Activated T-helper 17 cell treated with anti-CD3 and anti-CD28 coated beads, Interleukin-2, amount 50 U/mL, for 72 hours (primary cell): ENCODE data around the gene ADARB2. TPM values are rescaled to one million over a fixed set of nuclear protein-coding genes. Genes with fewer than 3 reads are reported as not detected.
"Not testable (repeated sequence)": the region's sequence is repeated elsewhere in the genome, so short reads cannot be mapped to it uniquely, and the experiment has no call there.

Experiments used
- ATAC-seq: fragments of 150-1000 bp; cut with Tn5 transposase; replicated peaks from 2 replicates; pipeline ENCODE4 v1.10.0; 2021; ENCODE audit warnings: mild to moderate bottlenecking, moderate library complexity
- H3K27ac Mint-ChIP-seq: one replicate; pipeline ENCODE4 v1.8.0; 2022; ENCODE audit warnings: mixed read lengths
- H3K27me3 Mint-ChIP-seq: one replicate; pipeline ENCODE4 v1.8.0; 2022; ENCODE audit warnings: mixed read lengths
- H3K36me3 Mint-ChIP-seq: one replicate; pipeline ENCODE4 v1.8.0; 2022; ENCODE audit warnings: low read depth, mild to moderate bottlenecking, mixed read lengths
- H3K4me1 Mint-ChIP-seq: one replicate; pipeline ENCODE4 v1.8.0; 2022; ENCODE audit warnings: mixed read lengths
- H3K4me3 Mint-ChIP-seq: one replicate; pipeline ENCODE4 v1.8.0; 2022; ENCODE audit warnings: mild to moderate bottlenecking, mixed read lengths
- H3K9me3 Mint-ChIP-seq: one replicate; pipeline ENCODE4 v1.8.0; 2022; ENCODE audit warnings: mixed read lengths
- total RNA-seq, 2 donors: library from RNA; stranded (reverse); gene quantifications; one replicate each; pipeline ENCODE4 v1.2.3, GENCODE V29; 2022

ADARB2 gene
- total RNA-seq, 2 donors from 2014 or later: not detected

- H3K27me3 Mint-ChIP-seq: no peaks in the 10 kb centered on the region
- H3K4me1 Mint-ChIP-seq: peaks cover 7% of the 10 kb centered on the region
- ATAC-seq: no peak
- no peaks in the 10 kb centered on the region for H3K36me3 Mint-ChIP-seq
- H3K4me3 Mint-ChIP-seq: no peak overlapping the region
- peaks cover 5% of the 10 kb centered on the region for H3K9me3 Mint-ChIP-seq
- H3K27ac Mint-ChIP-seq: no peak overlapping the region
Measured at GRCh38 chr10:1545524-1545923, 191.8 kb downstream of the ADARB2 start.

GRCh38 chr10:1544929-1545328 lies 192.4 kb downstream of the ADARB2 start:
- ATAC-seq: no peak
- Mint-ChIP-seq H3K9me3 (peaks cover 5% of the 10 kb centered on the region), H3K4me3 (no peak overlapping the region), H3K27ac (no peak overlapping the region), H3K4me1 (peaks cover under 1% of the 10 kb centered on the region), H3K36me3 (no peaks in the 10 kb centered on the region), H3K27me3 (no peaks in the 10 kb centered on the region)

- ATAC-seq: no peak
- Mint-ChIP-seq H3K9me3 (peaks cover 5% of the 10 kb centered on the region), H3K4me3 (no peak overlapping the region), H3K27me3 (no peaks in the 10 kb centered on the region), H3K4me1 (no peaks in the 10 kb centered on the region), H3K36me3 (no peaks in the 10 kb centered on the region), H3K27ac (no peak overlapping the region)
Measured at GRCh38 chr10:1544209-1544673, 193.1 kb downstream of the ADARB2 start.

- no peak overlapping the region for H3K4me3 Mint-ChIP-seq
- no peaks in the 10 kb centered on the region for H3K36me3 Mint-ChIP-seq
- peaks cover 3% of the 10 kb centered on the region for H3K9me3 Mint-ChIP-seq
- ATAC-seq: no peak
- no peaks in the 10 kb centered on the region for H3K4me1 Mint-ChIP-seq
- H3K27me3 Mint-ChIP-seq: no peaks in the 10 kb centered on the region
- no peak overlapping the region for H3K27ac Mint-ChIP-seq
Measured at GRCh38 chr10:1543596-1543995, 193.7 kb downstream of the ADARB2 start.

GRCh38 chr10:1542941-1543340 lies 194.4 kb downstream of the ADARB2 start:
- no peaks in the 10 kb centered on the region for H3K27me3 Mint-ChIP-seq

GRCh38 chr10:1540144-1540543 lies 197.2 kb downstream of the ADARB2 start:
- Mint-ChIP-seq H3K27me3 (no peaks in the 10 kb centered on the region), H3K9me3 (no peaks in the 10 kb centered on the region), H3K27ac (no peak overlapping the region), H3K36me3 (no peaks in the 10 kb centered on the region), H3K4me1 (no peaks in the 10 kb centered on the region), H3K4me3 (no peak overlapping the region)
- no peak for ATAC-seq

More at GRCh38 chr10:1542941-1543340, 194.4 kb downstream of the ADARB2 start:
- Mint-ChIP-seq H3K9me3 (no peaks in the 10 kb centered on the region), H3K27ac (no peak overlapping the region), H3K4me3 (no peak overlapping the region), H3K4me1 (no peaks in the 10 kb centered on the region), H3K36me3 (no peaks in the 10 kb centered on the region)
- no peak for ATAC-seq

- ATAC-seq: no peak
- H3K27me3 Mint-ChIP-seq: peaks cover 4% of the 10 kb centered on the region
- H3K4me1 Mint-ChIP-seq: no peaks in the 10 kb centered on the region
- H3K4me3 Mint-ChIP-seq: no peak overlapping the region
- no peaks in the 10 kb centered on the region for H3K36me3 Mint-ChIP-seq
- H3K9me3 Mint-ChIP-seq: no peaks in the 10 kb centered on the region
- H3K27ac Mint-ChIP-seq: no peak overlapping the region
Measured at GRCh38 chr10:1539216-1539615, 198.1 kb downstream of the ADARB2 start.

- ATAC-seq: no peak
- H3K27me3 Mint-ChIP-seq: peaks cover 4% of the 10 kb centered on the region
- H3K9me3 Mint-ChIP-seq: no peaks in the 10 kb centered on the region
- H3K4me3 Mint-ChIP-seq: no peak overlapping the region
- no peaks in the 10 kb centered on the region for H3K4me1 Mint-ChIP-seq
- H3K36me3 Mint-ChIP-seq: no peaks in the 10 kb centered on the region
- H3K27ac Mint-ChIP-seq: no peak overlapping the region
Measured at GRCh38 chr10:1538531-1539061, 198.7 kb downstream of the ADARB2 start.

GRCh38 chr10:1538121-1538520 lies 199.2 kb downstream of the ADARB2 start:
- no peak overlapping the region for H3K4me3 Mint-ChIP-seq
- H3K27me3 Mint-ChIP-seq: peaks cover 4% of the 10 kb centered on the region
- ATAC-seq: no peak
- no peak overlapping the region for H3K27ac Mint-ChIP-seq
- no peaks in the 10 kb centered on the region for H3K36me3 Mint-ChIP-seq
- H3K9me3 Mint-ChIP-seq: no peaks in the 10 kb centered on the region
- no peaks in the 10 kb centered on the region for H3K4me1 Mint-ChIP-seq

- H3K9me3 Mint-ChIP-seq, H3K36me3 Mint-ChIP-seq, H3K4me3 Mint-ChIP-seq, H3K27me3 Mint-ChIP-seq, ATAC-seq, H3K27ac Mint-ChIP-seq, H3K4me1 Mint-ChIP-seq: not testable (repeated sequence)
Measured at GRCh38 chr10:1537449-1537848, 199.9 kb downstream of the ADARB2 start.

- H3K27me3 Mint-ChIP-seq: peaks cover 9% of the 10 kb centered on the region
- no peaks in the 10 kb centered on the region for H3K9me3 Mint-ChIP-seq
- ATAC-seq: no peak
- no peaks in the 10 kb centered on the region for H3K36me3 Mint-ChIP-seq
- no peak overlapping the region for H3K27ac Mint-ChIP-seq
- H3K4me1 Mint-ChIP-seq: no peaks in the 10 kb centered on the region
- no peak overlapping the region for H3K4me3 Mint-ChIP-seq
Measured at GRCh38 chr10:1536341-1536740, 201.0 kb downstream of the ADARB2 start.

GRCh38 chr10:1535301-1535965 lies 201.9 kb downstream of the ADARB2 start:
- no peak overlapping the region for H3K4me3 Mint-ChIP-seq
- no peaks in the 10 kb centered on the region for H3K36me3 Mint-ChIP-seq
- H3K4me1 Mint-ChIP-seq: no peaks in the 10 kb centered on the region
- ATAC-seq: no peak
- H3K27me3 Mint-ChIP-seq: peaks cover 13% of the 10 kb centered on the region
- H3K9me3 Mint-ChIP-seq: no peaks in the 10 kb centered on the region
- no peak overlapping the region for H3K27ac Mint-ChIP-seq

GRCh38 chr10:1534820-1535219 lies 202.5 kb downstream of the ADARB2 start:
- Mint-ChIP-seq H3K36me3 (no peaks in the 10 kb centered on the region), H3K27me3 (peaks cover 18% of the 10 kb centered on the region), H3K27ac (no peak overlapping the region), H3K4me3 (no peak overlapping the region), H3K4me1 (no peaks in the 10 kb centered on the region), H3K9me3 (no peaks in the 10 kb centered on the region)
- ATAC-seq: no peak

- no peak for ATAC-seq
- no peaks in the 10 kb centered on the region for H3K9me3 Mint-ChIP-seq
- no peak overlapping the region for H3K27ac Mint-ChIP-seq
- H3K36me3 Mint-ChIP-seq: no peaks in the 10 kb centered on the region
- no peaks in the 10 kb centered on the region for H3K4me1 Mint-ChIP-seq
- peaks cover 23% of the 10 kb centered on the region for H3K27me3 Mint-ChIP-seq
- no peak overlapping the region for H3K4me3 Mint-ChIP-seq
Measured at GRCh38 chr10:1532636-1533035, 204.7 kb downstream of the ADARB2 start.

GRCh38 chr10:1531883-1532597 lies 205.3 kb downstream of the ADARB2 start:
- Mint-ChIP-seq H3K27ac (no peak overlapping the region), H3K27me3 (peaks cover 28% of the 10 kb centered on the region), H3K4me3 (no peak overlapping the region), H3K36me3 (no peaks in the 10 kb centered on the region), H3K4me1 (no peaks in the 10 kb centered on the region), H3K9me3 (no peaks in the 10 kb centered on the region)
- no peak for ATAC-seq
